ENCODE data around the gene DNAJB13. TPM values are rescaled to one million over a fixed set of nuclear protein-coding genes. Genes with fewer than 3 reads are reported as not detected.

DNAJB13 gene
- total RNA-seq, 1 donor from 2014 or later, result not detected

DNA sequence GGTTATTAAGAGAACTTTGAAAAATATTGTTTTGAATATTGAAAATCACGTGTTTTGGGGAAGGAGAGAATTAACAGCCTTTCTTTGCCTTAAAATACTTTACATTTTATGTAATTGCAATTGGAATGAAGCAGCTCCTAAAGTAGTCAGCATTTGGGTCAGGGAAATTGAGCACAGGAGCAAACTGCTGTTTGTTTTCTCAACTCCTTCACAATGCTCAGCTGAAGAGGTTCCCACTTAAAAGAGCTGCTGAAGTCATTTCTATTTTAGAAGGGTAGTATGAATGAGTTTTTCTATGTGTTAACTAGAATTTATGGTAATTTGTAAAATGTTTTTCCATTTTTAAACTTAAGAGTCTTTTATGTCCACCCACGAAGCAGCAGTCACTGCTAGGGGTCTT lies 39.9 kb downstream of the DNAJB13 start:
- no peak for ATAC-seq (ENCODE audit: poor library complexity)
- DNase-seq, result no peak
- intact Hi-C loops (cut with DNase I), result no loop called here

DNA sequence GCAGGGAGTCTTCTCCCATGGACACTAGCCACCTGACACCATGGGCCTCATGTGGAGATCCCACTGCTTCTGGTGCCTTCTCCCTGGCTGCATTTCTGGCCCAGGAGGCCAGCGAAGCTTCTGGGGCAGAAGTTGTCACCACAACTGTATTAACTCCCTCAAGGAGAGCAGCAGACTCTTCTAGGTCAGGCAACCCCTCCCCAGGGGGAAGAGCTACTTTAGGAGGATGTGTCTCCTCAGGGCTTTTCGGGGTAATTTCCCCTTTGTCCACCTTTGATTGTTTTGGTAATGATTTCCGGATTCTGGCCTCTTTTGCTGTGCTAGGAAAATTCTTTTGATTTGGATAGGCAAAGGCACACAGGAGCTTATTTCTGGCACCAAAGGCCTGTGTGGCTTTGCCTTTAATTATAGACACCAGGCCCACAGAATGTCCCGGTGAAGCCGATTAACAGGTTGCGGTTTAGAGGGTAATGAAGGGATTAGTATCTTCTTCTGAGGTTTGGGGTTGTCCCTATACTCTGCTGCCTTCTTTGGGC lies 40.7 kb downstream of the DNAJB13 start:
- no peak for ATAC-seq (ENCODE audit: poor library complexity)
- DNase-seq, result no peak
- intact Hi-C loops (cut with DNase I), result no loop called here

DNA sequence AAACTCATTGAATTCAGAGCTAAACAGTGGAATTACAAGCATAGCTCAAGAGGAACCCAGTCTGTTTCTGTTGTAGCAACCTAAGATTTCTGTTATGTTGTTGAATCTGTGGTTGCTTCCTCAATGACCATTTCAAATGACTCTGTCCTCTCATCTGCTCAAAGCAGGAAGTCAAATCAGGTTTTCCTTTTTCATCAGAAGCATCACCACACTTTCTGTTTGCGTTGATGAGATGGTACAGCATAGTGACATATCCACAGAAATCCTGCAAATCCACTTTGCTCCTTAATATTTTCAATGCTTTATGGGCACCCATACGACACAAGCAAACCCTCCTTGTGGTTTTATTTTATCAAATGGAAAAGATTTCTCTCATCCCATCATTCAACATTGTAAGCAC lies 44.4 kb downstream of the DNAJB13 start:
- DNase-seq (no peak), ATAC-seq (ENCODE audit: poor library complexity) (peak; percentile 51)

DNA sequence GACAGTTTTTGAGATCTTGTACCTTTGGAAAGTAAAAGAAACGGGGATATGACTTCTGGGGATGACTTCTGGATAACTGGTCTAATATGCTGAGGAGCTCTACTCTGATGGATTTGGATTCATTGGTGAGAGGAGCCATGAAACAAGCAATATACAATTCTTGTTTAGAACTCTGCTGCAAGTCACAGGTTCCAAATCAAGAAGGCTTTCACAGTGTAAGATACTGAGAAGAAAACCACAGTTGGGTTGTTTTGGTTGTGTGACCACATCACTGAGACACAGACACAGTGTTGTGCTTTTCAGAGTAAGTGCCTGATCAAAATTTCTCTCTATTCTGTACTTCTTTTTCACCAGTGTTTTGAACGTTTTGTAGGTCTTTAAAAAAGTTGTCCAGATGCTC lies 44.9 kb downstream of the DNAJB13 start:
- intact Hi-C loops (cut with DNase I), result no loop called here
- DNase-seq (no peak), ATAC-seq (ENCODE audit: poor library complexity) (no peak)

More for the DNA sequence above, 44.4 kb downstream of the DNAJB13 start:
- intact Hi-C loops (cut with DNase I), result no loop called here

DNA sequence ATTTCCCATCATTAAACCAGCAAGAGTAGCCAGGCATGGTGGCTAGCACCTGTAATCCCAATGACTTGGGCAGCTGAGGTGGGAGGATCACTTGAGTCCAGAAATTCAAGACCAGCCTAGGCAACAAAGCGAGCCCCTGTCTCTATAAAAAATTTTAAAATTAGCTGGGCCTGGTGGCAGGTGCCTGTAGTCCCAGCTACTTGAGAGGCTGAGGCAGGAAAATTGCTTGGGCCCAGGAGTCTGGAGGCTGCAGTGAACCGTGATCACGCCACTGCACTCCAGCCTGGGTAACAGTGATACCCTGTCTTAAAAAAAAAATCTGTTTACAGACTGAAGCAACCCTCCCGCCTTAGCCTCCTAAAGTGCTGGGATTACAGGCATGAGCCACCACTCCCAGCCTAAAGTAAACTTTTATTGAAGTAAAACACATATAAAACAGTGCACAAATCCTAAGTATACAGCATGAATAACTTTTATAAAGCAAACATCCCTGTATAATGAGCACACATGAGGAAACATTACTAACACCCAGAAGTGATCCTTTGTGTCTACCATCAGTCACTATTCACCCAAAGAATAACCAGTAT lies 45.4 kb downstream of the DNAJB13 start:
- no peak for DNase-seq
- ATAC-seq (ENCODE audit: poor library complexity), result no peak
- intact Hi-C loops (cut with DNase I), result no loop called here

DNA sequence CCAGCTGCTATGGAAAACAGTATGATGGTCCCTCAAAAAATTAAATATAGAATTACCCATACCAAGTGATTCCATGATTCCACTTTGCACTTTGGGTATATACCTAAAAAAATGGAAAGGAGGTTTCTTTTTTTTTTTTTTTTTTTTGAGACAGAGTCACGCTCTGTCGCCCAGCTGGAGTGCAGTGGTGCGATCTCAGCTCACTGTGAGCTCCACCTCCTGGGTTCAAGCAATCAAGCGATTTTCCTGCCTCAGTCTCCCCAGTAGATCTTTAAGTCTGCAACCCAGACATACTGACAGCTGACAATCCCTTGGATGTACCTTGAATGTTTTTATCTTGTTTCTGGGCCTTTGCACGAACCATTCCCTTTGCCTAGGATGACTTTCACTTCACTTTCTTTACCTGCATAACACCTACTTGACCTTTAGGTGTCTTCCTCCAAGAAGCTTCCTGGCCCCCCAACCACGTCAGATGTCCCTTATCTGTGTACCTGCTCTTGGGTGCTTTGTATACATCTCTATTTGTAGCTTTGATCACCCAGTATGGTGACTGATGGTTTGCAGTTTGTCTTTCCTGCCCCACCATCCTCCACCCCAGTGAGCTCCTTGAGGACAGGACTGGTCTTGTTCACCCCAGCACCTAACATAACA lies 46.4 kb downstream of the DNAJB13 start:
- intact Hi-C loops (cut with DNase I), result no loop called here
- ATAC-seq (ENCODE audit: poor library complexity) (no peak), DNase-seq (no peak)

DNA sequence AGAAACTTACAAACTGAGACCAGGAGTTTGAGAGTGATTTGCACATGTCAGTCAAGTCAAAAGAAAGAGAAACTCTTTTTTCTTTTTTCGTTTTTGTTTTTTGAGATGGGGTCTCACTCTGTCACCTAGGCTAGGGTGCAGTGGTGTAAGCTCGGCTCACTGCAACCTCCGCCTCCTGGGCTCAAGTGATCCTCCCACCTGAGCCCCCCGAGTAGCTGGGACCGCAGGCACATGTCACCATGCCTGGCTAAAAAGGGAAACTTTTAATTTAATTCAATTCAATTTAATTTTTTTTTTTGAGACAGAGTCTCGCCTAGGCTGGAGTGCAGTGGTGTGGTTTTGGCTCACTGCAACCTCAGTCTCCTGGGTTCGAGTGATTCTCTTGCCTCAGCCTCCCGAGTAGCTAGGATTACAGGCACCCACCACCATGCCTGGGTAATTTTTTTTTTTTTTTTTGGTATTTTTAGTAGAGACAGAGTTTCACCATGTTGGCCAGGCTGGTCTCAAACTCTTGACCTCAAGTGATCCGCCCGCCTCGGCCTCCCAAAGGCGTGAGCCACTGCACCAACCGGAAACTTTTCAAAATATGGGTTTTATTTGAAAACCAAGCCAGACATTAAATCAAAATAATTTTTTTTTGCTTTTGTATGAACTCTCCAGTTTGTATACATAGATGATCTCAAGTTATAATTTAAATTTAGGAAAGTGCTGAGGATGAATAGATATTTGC lies 48.2 kb downstream of the DNAJB13 start:
- no peak for DNase-seq
- ATAC-seq (ENCODE audit: poor library complexity), result no peak
- intact Hi-C loops (cut with DNase I), result no loop called here

DNA sequence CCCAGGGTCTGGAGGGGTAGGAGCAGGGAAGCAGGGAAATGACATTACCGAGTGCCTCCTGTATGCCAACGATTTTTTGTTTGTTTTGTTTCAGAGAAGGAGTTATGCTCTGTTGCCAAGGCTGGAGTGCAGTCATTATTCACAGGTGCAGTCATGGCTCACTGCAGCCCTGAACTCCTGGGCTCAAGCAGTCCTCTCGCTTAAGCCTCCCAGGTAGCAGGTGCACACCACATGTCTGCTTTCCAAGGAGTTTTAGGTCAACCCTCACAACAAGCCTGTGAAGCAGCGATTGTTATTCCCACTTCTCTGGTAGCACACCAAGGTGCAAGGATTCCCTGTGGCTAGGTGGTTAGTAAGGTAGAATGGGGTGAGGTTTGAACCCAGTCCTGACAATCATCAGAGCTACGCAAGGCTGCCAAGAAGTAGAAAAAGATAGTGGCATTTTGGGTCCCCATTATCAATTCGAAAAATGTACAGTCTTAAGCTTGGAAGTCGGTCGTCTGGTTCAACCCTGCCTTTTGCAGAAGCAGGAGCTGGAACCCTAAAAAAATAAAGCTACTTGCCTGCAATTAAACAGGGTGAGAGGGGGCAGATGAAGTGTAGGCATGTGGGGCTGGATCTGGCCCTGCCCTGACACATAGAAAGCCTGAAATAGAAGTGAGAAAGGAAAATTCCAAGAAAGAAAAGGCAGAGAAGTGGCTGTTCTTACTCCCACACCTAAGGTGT lies 48.9 kb downstream of the DNAJB13 start:
- no peak for ATAC-seq (ENCODE audit: poor library complexity)
- intact Hi-C loops (cut with DNase I), result no loop called here

DNA sequence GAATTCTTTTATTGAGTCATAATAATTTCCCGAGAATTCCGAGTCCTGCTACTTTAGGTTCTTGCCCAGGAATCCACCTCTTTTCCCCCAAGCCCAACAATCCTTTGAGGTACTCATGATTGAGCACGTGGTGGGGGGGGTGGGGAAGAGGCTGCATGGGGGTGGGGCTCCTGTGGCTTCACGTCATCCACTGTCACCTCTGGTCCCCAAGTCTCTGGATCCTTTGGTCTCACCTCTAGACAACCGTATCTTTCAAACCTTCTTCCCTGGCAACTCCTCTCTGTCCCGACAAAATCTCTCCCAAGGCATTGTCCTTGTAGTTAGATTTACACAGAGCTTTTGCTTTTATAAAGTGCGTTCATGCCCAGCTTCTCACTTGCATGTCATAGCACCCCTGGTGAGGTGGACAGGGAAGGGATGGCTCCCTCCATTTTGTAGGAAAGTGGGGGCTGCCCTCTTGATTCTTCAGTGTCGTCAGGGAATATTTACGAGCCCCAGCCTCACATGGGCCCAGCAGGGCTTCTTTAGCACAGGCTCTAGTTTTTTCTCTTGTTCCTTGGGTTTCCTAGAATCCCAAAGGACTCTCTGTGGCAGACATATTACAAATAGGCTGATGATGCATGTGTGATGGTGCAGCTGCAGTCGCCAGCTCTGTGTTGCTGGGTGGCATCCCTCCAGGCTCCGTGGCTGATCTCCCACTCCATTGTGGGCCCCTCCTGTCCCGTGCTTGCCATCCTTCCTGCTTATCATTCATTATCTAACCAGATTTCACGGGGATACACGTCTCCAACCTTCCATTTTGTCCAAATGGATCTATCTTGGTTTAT lies 49.7 kb downstream of the DNAJB13 start:
- DNase-seq, result no peak
- ATAC-seq (ENCODE audit: poor library complexity), result no peak
- intact Hi-C loops (cut with DNase I), result no loop called here

More for the DNA sequence above, 48.9 kb downstream of the DNAJB13 start:
- no peak for DNase-seq

DNA sequence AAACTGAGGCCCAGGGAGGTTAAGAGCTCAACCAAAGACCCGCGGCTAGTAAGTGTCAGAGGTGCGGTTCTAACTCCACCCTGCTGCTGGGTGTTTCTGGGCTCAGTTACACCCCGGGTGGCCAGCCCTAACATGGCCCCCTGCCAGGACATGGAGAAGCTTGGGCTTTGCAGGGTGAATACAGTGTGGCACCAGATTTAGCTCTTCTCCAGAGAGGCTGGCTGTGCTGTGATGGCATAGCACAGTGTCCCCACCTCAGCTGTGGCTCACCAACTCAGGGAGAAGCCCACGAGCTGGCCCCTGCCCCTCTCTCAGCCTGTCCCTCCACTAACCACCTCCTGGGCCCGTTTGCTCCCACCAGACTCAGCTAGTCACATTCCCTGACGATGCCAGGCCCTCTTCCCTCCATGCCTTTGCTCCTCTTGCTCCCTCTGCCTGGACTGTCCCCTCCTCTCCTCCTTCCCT lies 51.0 kb downstream of the DNAJB13 start:
- no peak for ATAC-seq (ENCODE audit: poor library complexity)
- intact Hi-C loops (cut with DNase I), result no loop called here
- no peak for DNase-seq

DNA sequence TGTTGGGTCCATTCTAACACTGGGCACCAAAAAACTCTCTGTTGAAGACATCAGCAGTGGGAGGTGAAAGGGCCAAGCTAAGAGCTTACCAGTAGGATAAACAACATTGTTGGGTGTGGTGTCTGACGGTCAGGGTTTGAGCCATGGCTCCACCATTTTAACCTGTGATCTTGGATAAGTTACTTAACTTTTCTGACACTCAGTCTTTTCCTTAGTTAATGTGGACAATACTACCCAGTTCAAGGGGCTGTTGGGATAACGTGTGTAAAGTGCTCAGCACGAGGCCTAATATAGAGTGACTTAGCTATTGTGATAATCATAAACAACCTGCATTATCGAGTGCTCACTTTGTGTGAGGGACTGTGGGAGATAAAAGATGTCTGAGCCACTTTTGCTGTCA lies 52.0 kb downstream of the DNAJB13 start:
- ATAC-seq (ENCODE audit: poor library complexity), result no peak
- intact Hi-C loops (cut with DNase I), result no loop called here
- DNase-seq, result no peak

DNA sequence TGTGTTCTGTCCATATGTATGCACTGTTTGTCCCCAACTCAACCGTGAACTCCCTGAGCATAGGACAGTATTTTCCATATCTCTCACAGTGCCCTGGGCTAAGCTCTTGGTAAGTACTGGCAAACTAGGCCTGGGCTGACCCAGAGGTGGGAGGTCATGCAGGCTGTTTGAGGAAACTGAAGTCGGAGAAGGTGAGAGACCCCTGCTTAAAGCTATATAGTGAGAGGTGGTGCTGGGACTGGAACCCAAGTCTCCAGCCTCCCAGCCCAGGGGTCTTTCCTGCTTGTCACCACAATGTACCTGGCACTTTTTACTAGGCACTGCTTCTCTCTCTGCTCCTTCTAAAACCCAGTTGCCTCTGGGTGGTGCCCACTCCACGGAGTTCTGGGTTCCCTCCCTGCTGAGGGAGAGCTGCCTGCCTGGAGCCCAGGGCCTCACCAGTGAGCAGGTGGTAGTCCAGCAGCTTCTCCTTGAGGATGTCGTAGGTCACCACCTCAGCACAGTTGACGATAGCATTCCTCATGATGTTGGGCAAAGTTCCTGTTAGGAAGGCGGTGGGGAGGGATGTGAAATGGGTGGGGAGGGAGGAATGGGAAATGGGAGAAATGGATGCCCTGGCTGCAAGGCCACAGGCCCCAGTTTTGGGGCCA lies 53.3 kb downstream of the DNAJB13 start:
- ATAC-seq (ENCODE audit: poor library complexity) (no peak), DNase-seq (no peak)
- intact Hi-C loops (cut with DNase I), result no loop called here

DNA sequence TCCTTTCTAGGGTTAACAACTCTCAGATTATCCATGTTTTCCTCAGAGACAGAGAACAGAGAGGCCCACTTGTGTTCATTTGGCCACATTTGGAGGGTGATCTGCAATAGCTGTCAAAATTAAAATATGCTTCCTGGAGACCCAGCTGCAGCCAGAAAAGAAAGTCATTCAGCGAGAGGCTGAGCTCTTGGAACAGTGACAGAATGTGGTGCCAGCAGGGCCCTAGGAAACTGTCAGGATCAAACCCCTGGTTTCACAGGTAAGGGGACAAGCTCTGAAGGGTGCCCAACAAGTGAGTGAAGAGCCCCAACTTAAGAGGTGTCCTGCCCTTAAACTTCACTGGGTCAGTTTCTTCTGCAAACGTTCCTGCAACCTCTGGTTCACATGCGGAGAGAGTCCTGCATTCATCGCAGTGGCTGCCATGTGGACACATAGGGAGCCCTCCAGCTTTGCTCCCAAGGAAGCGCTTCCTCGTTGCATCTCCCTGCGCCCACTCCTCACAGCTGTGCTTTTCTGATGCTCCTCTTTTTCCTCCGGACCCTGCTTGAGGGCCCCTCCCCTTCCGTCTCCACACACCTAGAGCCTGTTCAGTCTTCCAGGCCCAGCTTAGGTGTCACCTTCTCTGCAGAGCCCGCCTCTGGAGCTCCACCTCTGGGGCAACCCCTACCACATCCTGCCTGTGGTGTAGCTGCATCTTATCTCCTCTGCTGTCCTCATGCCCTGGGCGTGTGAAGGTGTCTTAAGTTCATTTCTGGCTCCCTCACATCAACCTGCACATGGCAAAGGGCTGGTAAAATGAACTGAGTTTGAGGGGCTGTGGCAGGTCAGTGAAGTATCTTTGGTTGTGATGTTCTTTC lies 54.2 kb downstream of the DNAJB13 start:
- no peak for ATAC-seq (ENCODE audit: poor library complexity)
- no peak for DNase-seq
- intact Hi-C loops (cut with DNase I), result no loop called here

DNA sequence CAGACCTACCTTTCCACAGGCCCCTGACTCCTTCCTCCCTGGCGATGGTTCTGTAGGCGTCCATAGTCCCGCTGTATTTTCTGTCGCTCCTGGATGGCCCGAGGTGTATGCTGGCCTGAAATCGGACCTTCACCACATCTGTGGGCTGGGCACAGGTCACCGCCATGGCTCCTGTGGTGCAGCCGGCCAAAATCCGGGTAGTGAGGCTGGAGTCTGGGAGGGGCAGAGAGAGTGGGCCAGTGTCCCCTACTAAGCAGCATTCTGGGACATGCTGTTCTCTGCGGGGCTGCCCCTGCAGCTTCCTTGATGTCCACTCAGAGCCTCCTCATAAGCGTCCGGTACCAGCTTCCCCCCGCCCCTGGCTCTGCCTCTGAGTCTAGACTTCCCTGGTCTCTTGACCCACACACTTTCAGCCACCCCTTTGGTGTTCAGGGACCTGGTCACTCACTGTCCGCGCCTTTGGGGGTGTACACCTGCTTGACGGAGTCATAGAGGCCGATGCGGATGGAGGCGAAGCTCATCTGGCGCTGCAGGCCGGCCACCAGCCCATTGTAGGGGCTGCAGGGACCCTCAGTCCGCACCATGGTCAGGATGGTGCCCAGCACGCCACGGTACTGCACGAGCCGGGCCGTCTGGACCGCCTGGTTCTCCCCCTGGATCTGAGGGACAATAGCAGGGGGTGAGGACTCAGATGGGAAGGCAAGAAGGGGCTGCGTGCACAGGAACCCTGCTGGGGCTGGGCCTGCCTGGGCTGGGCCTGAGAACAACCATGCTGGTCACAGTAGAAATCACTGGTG lies 55.1 kb downstream of the DNAJB13 start:
- no peak for DNase-seq
- intact Hi-C loops (cut with DNase I), result no loop called here
- ATAC-seq (ENCODE audit: poor library complexity), result no peak

DNA sequence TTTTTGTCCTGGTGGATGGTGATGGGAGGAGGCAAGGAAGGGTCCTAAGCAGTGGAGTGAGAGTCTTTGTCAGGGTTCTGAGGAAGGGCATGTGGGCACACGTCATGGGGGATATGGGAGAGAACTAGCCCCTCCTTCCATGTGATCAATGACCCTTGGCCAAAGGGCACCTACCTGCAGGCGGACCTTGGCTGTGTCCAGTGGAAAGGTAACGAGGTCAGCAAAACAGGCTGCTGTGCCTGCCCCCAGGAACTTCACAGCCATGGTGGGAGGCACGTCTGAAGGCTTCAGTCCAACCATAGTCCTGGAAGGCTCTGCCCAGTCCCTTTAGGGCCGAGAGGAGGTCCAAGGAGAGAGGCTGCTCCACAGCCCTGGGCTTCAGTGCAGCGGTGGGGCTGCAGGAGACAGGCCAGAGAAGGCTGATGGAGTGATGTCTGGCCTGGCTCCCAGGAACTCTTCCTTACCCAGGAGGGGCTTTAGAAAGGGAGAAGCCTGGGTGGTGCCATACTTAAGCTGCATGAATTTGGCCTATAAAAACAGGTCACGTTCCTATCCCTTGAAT lies 56.0 kb downstream of the DNAJB13 start:
- intact Hi-C loops (cut with DNase I), result no loop called here
- ATAC-seq (ENCODE audit: poor library complexity), result no peak
- no peak for DNase-seq

Data from Right ventricle myocardium superior (tissue), 1 donor.